Measurements from ENCODE around the gene HSD17B3.

DNA sequence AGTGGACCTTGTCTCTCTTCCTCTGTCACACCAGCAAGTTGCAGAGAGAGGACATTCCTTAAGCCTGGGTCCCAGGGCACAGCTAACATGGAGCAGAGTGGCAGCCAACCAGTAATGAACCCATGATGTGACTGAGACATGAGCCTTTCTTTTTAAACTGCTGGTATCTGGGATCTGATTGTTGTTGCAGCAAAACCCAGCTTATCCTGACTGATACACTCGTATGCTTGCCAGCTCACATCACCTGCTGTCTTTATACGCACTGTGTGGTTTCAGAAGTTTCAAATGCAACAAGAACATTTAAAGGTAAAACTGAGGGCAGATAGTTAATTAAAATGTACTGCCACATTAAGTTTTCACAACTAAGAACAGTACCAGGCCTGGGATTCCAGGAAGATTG lies 97.1 kb downstream of the HSD17B3 start:
- TF ChIP-seq FOXM1 (IDR thresholded peaks at IDR 0.05; ENCODE audit: borderline replicate concordance): no peak
- no peak for TF ChIP-seq CTBP1 (IDR thresholded peaks at IDR 0.05; ENCODE audit: borderline replicate concordance)
- TF ChIP-seq FOXA1 (IDR thresholded peaks at IDR 0.05): no peak
- TF ChIP-seq BHLHE40 (IDR thresholded peaks at IDR 0.05; ENCODE audit: borderline replicate concordance): no peak
- no peak for TF ChIP-seq NFRKB (IDR thresholded peaks at IDR 0.05)
- no peak for TF ChIP-seq SP1 (IDR thresholded peaks at IDR 0.05)
- TF ChIP-seq ELF4 (IDR thresholded peaks at IDR 0.05): no peak
- TF ChIP-seq FOXK2 (IDR thresholded peaks at IDR 0.05): no peak
- TF ChIP-seq HDGF (IDR thresholded peaks at IDR 0.05; ENCODE audit: borderline replicate concordance): no peak
- TF ChIP-seq TARDBP (IDR thresholded peaks at IDR 0.05): no peak
- TF ChIP-seq SUZ12 (IDR thresholded peaks at IDR 0.05): no peak
- no peak for TF ChIP-seq ARNT (IDR thresholded peaks at IDR 0.05)
- TF ChIP-seq L3MBTL2 (conservative IDR thresholded peaks at IDR 0.05): no peak
